C4-2B (cell line): ENCODE measurements around the gene NDST4.
A peak's percentile ranks its signal among the peaks of the same experiment; 100 is the strongest.

Experiments used
- H3K27ac ChIP-seq: fragments of 450-650 bp; 2 replicates; pipeline ENCODE4 v1.5.1; 2017
- ZFX ChIP-seq: fragments of 450-650 bp; IDR thresholded peaks from 2 replicates; pipeline ENCODE4 v1.6.1; 2017
- TF ChIP-seq, protein P1 (sequence below): fragments of 450-650 bp; conservative IDR thresholded peaks from 2 replicates; pipeline ENCODE4 v1.5.1; 2017; ENCODE audit warnings: mild to moderate bottlenecking

NDST4 gene

DNA sequence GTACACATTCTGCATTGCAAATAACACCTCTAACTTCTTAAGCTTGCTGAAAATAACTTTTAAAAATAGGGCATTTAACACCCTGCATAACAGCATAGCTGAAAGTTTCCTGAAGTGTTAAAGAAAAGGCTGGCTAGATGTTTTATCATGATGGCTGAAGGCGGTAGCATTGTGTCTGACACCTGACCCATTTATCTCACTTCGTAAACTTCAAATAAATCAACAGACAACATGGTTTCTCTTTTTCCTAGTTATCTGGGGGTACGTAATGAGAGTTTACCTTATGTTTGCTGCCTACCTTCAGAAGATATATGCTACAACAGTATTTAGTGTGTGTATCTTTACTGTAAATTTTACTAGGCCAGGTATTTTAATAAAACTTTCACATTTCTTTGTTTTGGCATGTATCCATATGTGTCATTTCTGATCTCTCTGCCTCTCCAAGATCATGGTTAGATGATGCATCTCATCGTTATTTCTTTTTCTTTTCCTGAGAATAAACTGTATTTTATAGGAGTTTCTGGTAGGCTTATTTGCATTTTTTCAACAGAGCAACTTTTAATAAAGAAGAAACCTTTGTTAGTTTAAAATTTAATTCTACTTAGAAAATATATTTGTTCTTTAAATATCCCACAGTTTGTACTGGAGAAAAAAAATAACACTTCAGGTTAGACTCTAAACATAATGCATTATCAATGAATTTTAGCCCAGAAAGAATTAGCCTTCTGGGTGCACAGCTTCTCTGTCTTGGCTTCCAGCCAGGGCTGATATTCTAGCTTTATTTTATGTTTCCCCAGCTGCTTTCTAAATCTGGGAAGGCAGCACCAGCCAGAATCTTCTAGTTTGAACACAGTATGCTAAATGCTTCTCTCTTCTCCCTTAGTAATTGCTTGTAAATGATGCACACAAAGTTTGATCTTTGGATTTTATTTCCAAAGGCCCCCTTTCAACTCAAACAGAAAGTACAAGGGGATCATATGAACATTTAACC is 2.9 kb downstream of the NDST4 start:
- TF ChIP-seq, protein P1, sequence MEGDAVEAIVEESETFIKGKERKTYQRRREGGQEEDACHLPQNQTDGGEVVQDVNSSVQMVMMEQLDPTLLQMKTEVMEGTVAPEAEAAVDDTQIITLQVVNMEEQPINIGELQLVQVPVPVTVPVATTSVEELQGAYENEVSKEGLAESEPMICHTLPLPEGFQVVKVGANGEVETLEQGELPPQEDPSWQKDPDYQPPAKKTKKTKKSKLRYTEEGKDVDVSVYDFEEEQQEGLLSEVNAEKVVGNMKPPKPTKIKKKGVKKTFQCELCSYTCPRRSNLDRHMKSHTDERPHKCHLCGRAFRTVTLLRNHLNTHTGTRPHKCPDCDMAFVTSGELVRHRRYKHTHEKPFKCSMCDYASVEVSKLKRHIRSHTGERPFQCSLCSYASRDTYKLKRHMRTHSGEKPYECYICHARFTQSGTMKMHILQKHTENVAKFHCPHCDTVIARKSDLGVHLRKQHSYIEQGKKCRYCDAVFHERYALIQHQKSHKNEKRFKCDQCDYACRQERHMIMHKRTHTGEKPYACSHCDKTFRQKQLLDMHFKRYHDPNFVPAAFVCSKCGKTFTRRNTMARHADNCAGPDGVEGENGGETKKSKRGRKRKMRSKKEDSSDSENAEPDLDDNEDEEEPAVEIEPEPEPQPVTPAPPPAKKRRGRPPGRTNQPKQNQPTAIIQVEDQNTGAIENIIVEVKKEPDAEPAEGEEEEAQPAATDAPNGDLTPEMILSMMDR = no peak
- TF ChIP-seq ZFX = no peak
- no peak overlapping the region for H3K27ac ChIP-seq

DNA sequence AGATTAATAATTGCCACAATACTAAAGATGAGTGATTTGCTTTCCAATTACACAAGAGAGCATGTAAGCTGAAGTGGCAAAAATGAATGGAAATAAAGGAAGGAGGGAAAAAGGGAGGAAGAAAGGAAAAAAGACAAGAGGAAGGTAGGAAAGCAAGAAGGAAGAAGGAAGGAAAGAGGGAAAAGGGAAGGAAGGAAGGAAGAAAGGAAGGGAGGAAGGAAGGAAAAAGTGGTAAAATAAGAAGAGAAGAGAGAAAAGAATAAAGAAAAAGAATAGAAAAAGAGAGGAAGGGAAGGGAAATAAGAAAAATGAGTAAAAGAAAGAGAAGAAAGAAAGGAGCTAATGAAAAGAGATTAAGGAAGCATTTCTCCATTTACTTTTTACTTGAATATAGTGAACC is 4.6 kb downstream of the NDST4 start:
- TF ChIP-seq ZFX = no peak
- TF ChIP-seq, protein P1 = no peak

DNA sequence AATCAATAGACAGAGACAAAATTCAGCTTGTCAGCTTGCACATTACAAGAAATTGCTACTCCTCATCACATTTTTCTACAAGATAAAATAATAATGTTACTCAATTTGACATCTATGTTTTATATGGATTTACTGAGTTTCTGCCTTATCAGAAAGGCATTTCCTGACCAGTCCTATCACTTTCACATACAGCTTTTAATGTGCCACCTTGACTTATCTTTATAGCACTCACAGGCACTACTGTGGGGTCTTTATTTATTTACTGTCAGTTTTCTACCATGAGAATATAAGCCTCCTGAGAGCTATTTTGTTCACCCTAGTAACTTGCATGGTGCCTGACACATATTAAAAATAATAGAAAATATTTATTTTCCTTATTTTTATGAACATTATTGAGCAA is 6.0 kb downstream of the NDST4 start:
- TF ChIP-seq, protein P1 = no peak
- no peak overlapping the region for H3K27ac ChIP-seq

More for the DNA sequence above, 4.6 kb downstream of the NDST4 start:
- H3K27ac ChIP-seq = no peak overlapping the region

DNA sequence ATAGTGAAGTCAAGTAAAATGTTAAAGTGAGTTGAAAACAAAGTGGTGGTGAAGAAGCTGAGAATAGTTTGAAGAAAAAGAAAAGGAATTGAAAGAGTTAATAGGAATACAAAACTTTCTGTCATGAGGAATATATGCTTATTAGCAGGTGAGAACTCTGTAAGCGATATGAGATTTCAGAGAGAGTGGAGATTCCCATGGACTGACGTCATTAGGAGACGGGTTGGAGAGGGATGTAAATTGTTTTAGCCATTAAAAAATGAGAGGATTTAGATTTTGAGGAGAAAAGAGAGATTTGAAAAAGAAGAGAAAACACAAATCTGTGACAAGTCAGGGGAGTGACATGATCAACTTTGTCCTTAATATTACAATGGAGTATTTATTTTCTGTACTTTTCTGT is 11.7 kb downstream of the NDST4 start:
- TF ChIP-seq, protein P1 = no peak
- no peak for TF ChIP-seq ZFX
- H3K27ac ChIP-seq = no peak overlapping the region

DNA sequence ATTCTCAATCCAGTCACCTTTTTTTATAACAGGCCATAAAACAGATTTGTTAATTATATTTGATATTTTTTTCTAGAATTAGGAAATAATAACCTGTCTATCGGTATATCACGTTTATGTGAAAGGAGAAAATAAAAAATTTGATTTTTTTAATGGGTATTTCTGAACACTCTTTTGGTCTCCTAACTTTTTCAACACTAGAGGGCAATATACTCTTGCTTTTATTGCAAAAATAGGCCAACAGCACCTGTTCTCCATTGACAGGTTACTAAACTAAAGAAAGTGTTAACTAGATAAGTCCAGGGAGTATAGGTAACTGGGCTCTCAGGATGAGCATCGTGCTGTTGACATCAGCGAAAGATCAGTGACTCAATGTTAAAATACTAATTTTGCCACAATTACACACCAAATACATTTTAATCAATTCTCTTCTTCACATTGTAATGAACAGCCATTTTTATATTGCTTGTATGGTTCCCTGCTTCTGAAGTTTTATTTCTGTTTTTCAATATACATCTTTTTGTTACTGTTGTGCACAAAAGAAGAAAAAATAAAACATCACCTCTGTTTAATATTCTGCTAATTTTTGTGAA is 22.8 kb downstream of the NDST4 start:
- H3K27ac ChIP-seq = no peak overlapping the region
- TF ChIP-seq, protein P1 = peak; percentile 71
- TF ChIP-seq ZFX = no peak

DNA sequence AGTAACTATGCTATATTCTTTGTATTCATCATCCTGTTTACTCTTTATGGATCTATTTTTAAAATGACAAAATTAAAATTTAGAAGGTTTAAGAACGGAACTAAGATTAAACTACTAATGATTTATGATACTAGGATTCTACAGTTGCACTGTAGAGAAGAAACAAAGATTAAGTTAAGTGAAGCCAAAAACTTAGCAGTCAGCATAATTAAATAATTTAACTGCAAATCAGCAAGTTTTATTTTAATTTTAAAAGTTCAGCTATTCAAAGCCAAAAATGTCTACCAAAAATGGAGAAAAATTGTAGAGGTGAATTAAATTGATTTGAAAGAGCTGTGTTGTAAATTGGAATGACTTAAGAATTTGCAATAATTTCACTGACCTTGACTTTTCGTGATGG is 30.8 kb downstream of the NDST4 start:
- no peak for TF ChIP-seq ZFX
- TF ChIP-seq, protein P1 = no peak
- no peak overlapping the region for H3K27ac ChIP-seq

DNA sequence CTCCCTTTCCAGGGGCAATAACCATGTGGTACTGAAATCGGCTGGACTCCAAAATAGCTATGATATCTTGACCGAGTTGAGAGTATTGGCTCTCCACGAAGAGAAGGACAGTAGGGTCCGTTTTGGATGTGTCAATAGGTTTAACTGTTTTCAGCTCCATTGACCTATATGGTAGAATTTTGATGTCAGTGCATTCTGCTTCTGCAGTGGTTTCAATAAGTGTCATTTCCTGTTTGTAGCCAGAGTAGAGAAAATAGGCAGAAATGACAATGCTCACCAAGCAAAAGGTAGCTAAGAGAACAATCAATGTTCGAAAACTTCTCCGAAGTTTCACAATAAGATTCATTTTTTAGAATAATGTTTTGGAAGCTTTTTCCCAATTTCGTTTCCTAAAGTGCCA is 36.7 kb downstream of the NDST4 start:
- no peak overlapping the region for H3K27ac ChIP-seq
- no peak for TF ChIP-seq ZFX
- TF ChIP-seq, protein P1 = no peak
